GM21576 (cell line): Measurements from ENCODE around the gene TMEM88.
"Not testable (repeated sequence)": the region's sequence is repeated elsewhere in the genome, so short reads cannot be mapped to it uniquely, and the experiment has no call there.

ENCODE experiments used
- ATAC-seq: cut with Tn5 transposase; IDR thresholded peaks from one replicate; pipeline ENCODE4 v1.9.1; 2021; ENCODE audit warnings: mild to moderate bottlenecking, moderate library complexity; ENCODE audit not compliant: unreplicated experiment

The TMEM88 gene

GRCh38 chr17:7856011-7856810, 1.3 kb downstream of the TMEM88 start:
- ATAC-seq: no peak

DNA sequence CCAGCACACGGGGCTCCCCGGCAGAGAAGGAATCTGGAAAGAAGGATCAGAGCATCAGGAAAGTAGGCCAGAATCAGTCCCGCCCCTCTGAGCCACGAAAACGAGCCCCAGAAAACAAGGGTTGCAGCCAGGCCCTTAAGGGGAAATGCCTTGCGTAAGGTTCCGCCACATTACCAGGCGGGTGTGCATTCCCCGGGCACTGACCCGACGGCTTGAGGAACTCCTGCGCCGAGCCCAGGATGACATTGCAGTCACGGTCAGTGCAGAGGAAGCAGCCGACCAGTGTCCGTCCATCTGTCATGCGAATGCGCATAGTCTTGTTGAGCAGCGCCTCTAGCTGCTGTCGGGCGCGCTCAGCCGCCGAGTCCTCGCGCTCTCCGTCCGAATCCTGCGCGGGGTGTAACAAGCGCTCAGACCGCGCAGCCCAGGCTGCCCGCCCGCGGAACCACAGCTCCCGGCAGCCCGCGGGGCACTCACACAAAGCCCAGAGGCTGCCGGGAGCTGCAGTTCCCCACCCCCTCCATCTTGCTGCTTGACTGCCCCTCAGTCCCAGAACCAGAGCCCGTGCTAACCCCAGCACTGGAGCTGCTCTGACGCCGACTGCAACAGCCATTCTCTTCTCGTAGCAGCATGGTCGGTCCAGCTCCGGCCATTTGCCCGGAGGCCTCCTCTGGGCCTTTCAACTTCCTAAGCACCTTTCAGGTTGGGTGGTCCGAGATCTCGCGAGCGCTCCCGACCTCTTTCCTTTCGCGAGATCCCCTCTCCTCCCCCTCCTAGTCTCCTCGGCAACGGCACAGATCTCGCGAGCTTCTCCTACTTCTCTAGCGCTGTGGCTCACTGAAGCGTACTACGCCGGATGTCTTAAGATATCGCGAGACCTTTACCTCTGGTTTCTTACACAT, 2.2 kb downstream of the TMEM88 start, which contains the start of gene NAA38:
TSS of gene NAA38 (minus strand) at position 749 of the 902 bp plus-strand sequence. CDS start at position 653, 96 bp downstream.
- ATAC-seq: peak; percentile 62

- peak; percentile 39 for ATAC-seq
These were observed 3.1 kb downstream of the TMEM88 start, which contains the start of gene CYB5D1 for GRCh38 chr17:7857713-7858521. TSS of gene CYB5D1 (plus strand) at chr17:7858003. CDS start at chr17:7858135, 132 bp downstream.

DNA sequence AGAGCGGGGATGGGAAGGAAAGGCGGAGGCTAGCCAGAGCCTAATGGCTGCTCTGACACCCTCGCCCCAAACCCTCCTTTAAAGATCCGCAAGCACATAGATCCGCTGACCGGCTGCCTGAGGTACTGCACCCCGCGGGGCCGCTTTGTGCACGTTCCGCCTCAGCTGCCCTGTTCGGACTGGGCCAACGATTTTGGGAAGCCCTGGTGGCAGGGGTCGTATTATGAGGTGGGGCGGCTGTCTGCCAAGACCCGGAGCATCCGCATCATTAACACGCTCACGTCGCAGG, 3.6 kb downstream of the TMEM88 start:
- ATAC-seq: no peak

- ATAC-seq: no peak
These were observed 4.2 kb downstream of the TMEM88 start for GRCh38 chr17:7859028-7859427.

- no peak for ATAC-seq
These were observed 8.0 kb downstream of the TMEM88 start for GRCh38 chr17:7862692-7863437.

DNA sequence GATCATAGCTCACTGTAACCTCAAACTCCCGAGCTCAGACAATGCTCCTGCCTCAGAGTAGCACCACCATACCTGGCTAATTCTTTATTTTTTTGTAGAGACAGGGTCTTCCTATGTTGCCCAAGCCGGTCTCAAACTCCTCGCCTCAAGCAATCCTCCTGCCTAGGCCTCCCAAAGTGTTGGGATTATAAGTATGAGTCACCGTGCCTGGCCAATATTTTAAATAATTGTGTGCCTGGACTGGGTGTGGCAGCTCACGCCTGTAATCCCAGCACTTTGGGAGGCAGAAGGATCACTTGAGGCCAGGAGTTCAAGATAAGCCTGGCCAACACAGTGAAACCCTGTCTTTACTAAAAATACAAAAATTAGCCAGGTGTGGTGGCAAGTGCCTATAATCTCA, 9.5 kb downstream of the TMEM88 start:
- ATAC-seq: not testable (repeated sequence)

- ATAC-seq: no peak
These were observed 10.3 kb downstream of the TMEM88 start for GRCh38 chr17:7864995-7865650.

GRCh38 chr17:7867881-7868329, 13.0 kb downstream of the TMEM88 start:
- no peak for ATAC-seq

GRCh38 chr17:7873051-7873450, 18.2 kb downstream of the TMEM88 start:
- ATAC-seq: no peak

DNA sequence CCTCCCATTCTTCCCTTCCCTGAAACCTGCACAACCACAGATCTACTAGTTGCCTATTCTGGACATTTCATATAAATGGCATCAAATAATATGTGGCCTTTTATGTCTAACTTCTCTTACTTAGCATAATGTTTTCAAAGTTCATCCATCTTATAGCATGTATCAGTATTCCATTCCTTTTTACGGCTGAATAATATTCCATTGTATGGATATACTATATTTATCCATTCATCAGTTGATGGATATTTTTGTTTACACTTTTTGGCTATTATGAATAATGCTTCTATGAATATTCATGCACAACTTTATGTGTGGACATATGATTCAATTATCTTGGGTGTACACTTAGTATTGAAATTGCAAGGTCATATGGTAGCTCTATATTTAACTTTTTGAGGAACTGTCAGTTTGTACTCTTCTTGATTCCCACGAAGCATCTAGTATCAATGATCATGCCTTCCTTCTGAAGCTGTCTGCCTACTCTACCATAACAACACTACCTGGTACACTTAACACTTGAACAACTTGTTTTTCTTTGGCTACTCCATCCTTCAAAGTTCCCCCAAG, 21.0 kb downstream of the TMEM88 start:
- ATAC-seq: no peak

GRCh38 chr17:7878234-7878633, 23.4 kb downstream of the TMEM88 start:
- ATAC-seq: no peak

DNA sequence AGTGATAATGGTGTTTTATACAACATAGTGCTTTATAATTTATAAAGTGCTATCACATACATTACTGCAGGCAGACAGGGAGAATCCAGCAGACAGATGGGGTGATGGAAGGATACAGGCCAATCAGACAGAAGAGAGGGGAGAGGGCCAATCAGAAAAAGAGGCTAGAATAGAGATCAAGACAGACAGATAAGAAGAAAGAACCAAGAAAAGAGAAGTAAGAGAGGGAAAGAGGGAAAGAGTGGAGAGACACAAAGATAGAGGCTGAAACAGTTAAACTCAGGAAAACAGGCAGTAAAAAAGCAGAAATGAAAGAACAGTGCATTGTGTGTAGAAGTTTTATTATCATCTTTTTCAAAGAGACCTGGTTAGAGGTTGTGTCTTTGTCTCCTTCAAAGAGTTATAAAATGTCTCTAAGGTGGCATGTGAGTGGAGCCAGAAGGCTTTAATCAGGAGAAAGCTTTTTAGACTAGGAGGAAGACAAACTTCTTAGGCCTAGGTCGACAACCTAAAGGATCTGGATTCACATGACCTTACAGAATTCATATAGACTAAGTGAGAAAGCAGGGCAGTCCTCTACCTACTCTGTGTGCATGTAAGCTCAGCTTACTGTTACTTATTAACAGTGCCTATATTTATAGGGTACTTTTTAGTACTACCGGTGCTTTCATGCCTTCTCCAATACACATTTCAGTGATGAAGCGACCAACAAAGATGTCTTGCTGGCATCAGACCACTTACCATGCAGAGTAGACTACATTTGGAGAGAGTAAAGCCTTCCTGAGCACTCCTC, 25.4 kb downstream of the TMEM88 start:
- no peak for ATAC-seq

GRCh38 chr17:7881276-7882054, 26.6 kb downstream of the TMEM88 start:
- no peak for ATAC-seq

DNA sequence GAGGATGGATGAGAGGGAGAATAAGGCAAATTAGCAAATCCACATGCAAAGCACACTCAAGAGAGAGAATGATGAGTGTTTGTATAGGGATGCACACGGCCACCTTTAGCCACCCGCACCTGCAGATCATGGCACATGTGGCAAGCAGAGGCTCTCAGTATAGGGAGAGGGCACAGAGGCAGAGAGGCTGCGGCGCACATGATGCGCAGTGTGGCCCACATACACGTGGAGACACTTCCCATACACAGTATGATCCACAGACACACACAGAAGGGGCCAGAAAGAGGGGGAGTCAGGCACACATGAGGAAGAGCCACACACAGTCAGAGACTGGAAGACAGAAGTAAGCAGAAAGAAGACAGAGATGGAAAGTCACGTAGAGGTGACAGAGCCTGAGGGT, 27.2 kb downstream of the TMEM88 start:
- no peak for ATAC-seq

DNA sequence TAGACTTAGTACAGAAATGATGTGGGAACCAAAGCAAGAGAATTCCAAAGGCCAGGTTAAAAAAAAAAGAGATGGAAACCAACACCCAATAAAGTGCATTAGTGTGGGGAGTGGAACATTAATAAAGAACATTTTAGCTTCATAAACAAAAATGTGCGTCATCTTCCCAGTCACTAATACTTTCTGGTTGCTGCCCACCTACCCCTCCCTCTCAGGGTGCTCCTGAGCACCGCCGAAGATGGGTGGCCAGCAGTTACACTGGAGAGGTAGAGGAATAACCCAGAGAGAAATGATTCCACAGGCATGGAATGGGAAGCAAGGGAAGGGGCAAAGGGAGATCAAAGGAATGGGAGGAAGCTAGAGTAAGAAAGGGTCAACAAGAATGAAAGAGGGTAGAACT, 27.8 kb downstream of the TMEM88 start:
- ATAC-seq: no peak

GRCh38 chr17:7883781-7884386, 29.0 kb downstream of the TMEM88 start:
- no peak for ATAC-seq
